ENCODE measurements around the gene BCL2A1. TPM values are rescaled to one million over a fixed set of nuclear protein-coding genes. Genes with fewer than 3 reads are reported as not detected.
"Not testable (repeated sequence)": the region's sequence is repeated elsewhere in the genome, so short reads cannot be mapped to it uniquely, and the experiment has no call there.

BCL2A1 gene
- total RNA-seq, 1 experiment from 2014 or later = not detected

DNA sequence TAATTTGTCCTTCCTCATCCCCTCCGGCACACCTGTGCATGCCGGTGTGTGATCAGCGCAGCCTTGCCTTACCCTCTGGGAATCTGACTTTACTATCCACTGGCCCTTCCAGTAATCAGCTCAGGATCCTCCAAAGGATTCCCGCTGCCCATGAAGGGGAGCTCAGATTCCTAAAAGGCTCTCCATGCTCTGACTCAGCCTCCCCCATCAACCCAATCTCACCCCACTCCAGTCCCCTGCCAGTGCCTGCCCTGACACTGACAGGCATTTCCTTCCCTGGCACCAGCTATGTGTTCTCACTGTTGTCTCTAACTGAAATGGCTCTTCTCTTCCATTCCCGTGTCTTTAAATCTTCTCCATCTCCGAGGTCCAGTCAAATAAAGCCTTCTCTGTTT lies 7.3 kb upstream of the BCL2A1 start:
- H3K36me3 ChIP-seq (replicated peaks; ENCODE audit: control insufficient read depth, insufficient read depth, low read length) = no peaks in the 10 kb centered on the region

GRCh38 chr15:79977431-79978054 lies 6.5 kb upstream of the BCL2A1 start:
- no peak overlapping the region for H3K4me3 ChIP-seq (ENCODE audit: insufficient read depth, low read depth, low read length)
- no peaks in the 10 kb centered on the region for H3K36me3 ChIP-seq (replicated peaks; ENCODE audit: control insufficient read depth, insufficient read depth, low read length)
- H3K27me3 ChIP-seq (ENCODE audit: control insufficient read depth, insufficient read depth, low read length) = no peaks in the 10 kb centered on the region
- no peak for DNase-seq

More for the DNA sequence above, 7.3 kb upstream of the BCL2A1 start:
- H3K4me3 ChIP-seq (ENCODE audit: insufficient read depth, low read depth, low read length) = no peak overlapping the region
- no peaks in the 10 kb centered on the region for H3K27me3 ChIP-seq (ENCODE audit: control insufficient read depth, insufficient read depth, low read length)
- DNase-seq = no peak

DNA sequence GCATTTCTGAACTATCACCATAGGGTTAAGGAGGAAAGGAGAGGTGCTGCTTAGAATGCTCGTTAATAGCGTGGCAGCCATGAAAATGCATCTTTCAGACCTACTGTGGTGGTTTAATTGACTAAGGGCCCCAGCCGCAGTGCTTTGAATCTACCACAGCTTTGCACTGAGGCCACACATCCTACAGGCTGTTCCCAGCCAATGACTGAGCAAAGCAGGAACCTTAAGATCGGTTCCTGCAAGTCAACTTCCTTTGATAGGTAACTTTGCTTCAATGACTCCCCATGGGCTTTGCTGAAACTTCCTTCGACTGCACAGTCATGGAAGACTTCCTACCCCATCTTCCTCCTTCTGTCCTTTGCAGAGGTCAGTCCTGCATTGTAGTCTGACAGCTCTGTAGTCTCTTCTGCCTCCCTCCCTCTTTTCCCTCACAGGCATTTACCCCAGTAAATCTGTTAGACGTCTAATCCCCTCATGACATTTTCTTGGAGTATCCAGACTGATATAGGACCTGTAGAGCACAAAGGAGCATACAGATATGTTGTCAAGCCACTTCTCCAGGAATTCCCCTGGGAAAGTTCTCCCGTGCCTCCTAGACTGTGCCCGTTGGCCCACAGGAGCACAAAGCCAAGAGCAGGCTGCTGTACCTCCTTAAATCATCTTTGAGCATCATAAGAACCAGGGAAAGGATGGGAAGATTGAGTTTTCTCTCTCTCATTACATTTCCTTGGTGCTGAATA lies 2.6 kb upstream of the BCL2A1 start:
- Histone ChIP-seq H3K36me3 (replicated peaks; ENCODE audit: control insufficient read depth, insufficient read depth, low read length) (no peaks in the 10 kb centered on the region), H3K4me3 (ENCODE audit: insufficient read depth, low read depth, low read length) (no peak overlapping the region), H3K27me3 (ENCODE audit: control insufficient read depth, insufficient read depth, low read length) (no peaks in the 10 kb centered on the region)
- no peak for DNase-seq

GRCh38 chr15:79972863-79973262 lies 1.9 kb upstream of the BCL2A1 start:
- DNase-seq = no peak
- H3K36me3 ChIP-seq (replicated peaks; ENCODE audit: control insufficient read depth, insufficient read depth, low read length) = no peaks in the 10 kb centered on the region
- H3K27me3 ChIP-seq (ENCODE audit: control insufficient read depth, insufficient read depth, low read length) = no peaks in the 10 kb centered on the region
- no peak overlapping the region for H3K4me3 ChIP-seq (ENCODE audit: insufficient read depth, low read depth, low read length)

- DNase-seq = no peak
- no peak overlapping the region for H3K4me3 ChIP-seq (ENCODE audit: insufficient read depth, low read depth, low read length)
These were observed 815 bp downstream of the BCL2A1 start for GRCh38 chr15:79970181-79970580.

GRCh38 chr15:79969146-79969545 lies 1.9 kb downstream of the BCL2A1 start:
- no peak for DNase-seq
- no peaks in the 10 kb centered on the region for H3K36me3 ChIP-seq (replicated peaks; ENCODE audit: control insufficient read depth, insufficient read depth, low read length)
- no peak overlapping the region for H3K4me3 ChIP-seq (ENCODE audit: insufficient read depth, low read depth, low read length)
- H3K27me3 ChIP-seq (ENCODE audit: control insufficient read depth, insufficient read depth, low read length) = no peaks in the 10 kb centered on the region

More at GRCh38 chr15:79970181-79970580, 815 bp downstream of the BCL2A1 start:
- H3K36me3 ChIP-seq (replicated peaks; ENCODE audit: control insufficient read depth, insufficient read depth, low read length) = no peaks in the 10 kb centered on the region
- H3K27me3 ChIP-seq (ENCODE audit: control insufficient read depth, insufficient read depth, low read length) = no peaks in the 10 kb centered on the region

- Histone ChIP-seq H3K36me3 (replicated peaks; ENCODE audit: control insufficient read depth, insufficient read depth, low read length) (no peaks in the 10 kb centered on the region), H3K4me3 (ENCODE audit: insufficient read depth, low read depth, low read length) (no peak overlapping the region), H3K27me3 (ENCODE audit: control insufficient read depth, insufficient read depth, low read length) (no peaks in the 10 kb centered on the region)
- no peak for DNase-seq
These were observed 3.5 kb downstream of the BCL2A1 start for GRCh38 chr15:79967298-79968182.

- no peak for DNase-seq
- no peak overlapping the region for H3K4me3 ChIP-seq (ENCODE audit: insufficient read depth, low read depth, low read length)
- H3K36me3 ChIP-seq (replicated peaks; ENCODE audit: control insufficient read depth, insufficient read depth, low read length) = no peaks in the 10 kb centered on the region
- H3K27me3 ChIP-seq (ENCODE audit: control insufficient read depth, insufficient read depth, low read length) = no peaks in the 10 kb centered on the region
These were observed 4.2 kb downstream of the BCL2A1 start for GRCh38 chr15:79966634-79967297.

DNA sequence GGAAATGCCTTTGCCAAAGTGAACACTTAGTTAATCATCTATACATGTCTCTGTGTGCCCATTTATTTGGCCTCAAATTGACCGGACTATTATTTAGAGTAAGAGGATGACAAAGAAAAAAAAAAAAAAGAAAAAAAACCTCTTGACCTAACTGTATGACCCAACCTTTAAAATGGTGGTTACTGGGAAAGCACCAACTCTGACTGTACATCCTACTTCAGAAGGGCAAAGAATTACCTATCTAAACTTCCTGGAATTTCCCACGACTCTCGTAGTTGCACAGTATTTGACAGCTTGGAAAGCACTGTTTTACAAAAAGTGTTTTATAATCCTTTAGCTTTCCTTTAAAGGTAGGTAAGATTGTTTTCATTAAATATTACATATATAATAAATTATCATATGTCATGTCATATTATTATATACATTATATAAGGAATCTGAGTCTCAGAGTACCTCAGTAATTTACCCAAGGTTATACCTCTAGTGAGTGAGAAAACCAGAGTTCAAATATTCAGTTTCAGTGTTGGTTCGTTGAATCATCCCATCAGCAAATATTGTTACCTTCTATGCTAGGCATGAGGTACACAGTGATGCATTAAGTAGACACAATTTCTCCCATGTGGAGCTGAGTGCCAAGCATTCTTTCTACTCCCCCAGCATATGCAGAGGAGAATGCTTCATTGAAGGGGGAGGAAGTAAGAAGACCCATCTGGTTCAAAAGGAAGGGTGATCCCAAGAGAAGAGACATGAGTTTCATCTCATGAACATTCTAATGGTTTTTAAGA lies 5.0 kb downstream of the BCL2A1 start:
- Histone ChIP-seq H3K27me3 (ENCODE audit: control insufficient read depth, insufficient read depth, low read length) (no peaks in the 10 kb centered on the region), H3K4me3 (ENCODE audit: insufficient read depth, low read depth, low read length) (no peak overlapping the region), H3K36me3 (replicated peaks; ENCODE audit: control insufficient read depth, insufficient read depth, low read length) (no peaks in the 10 kb centered on the region)
- DNase-seq = no peak

- H3K4me3 ChIP-seq (ENCODE audit: insufficient read depth, low read depth, low read length) = no peak overlapping the region
- no peaks in the 10 kb centered on the region for H3K36me3 ChIP-seq (replicated peaks; ENCODE audit: control insufficient read depth, insufficient read depth, low read length)
- no peak for DNase-seq
- H3K27me3 ChIP-seq (ENCODE audit: control insufficient read depth, insufficient read depth, low read length) = no peaks in the 10 kb centered on the region
These were observed 6.7 kb downstream of the BCL2A1 start for GRCh38 chr15:79964232-79964805.

- H3K36me3 ChIP-seq (replicated peaks; ENCODE audit: control insufficient read depth, insufficient read depth, low read length); DNase-seq; H3K4me3 ChIP-seq (ENCODE audit: insufficient read depth, low read depth, low read length); H3K27me3 ChIP-seq (ENCODE audit: control insufficient read depth, insufficient read depth, low read length): not testable (repeated sequence)
These were observed 8.1 kb downstream of the BCL2A1 start for GRCh38 chr15:79962921-79963320.

- Histone ChIP-seq H3K27me3 (ENCODE audit: control insufficient read depth, insufficient read depth, low read length) (no peaks in the 10 kb centered on the region), H3K36me3 (replicated peaks; ENCODE audit: control insufficient read depth, insufficient read depth, low read length) (no peaks in the 10 kb centered on the region), H3K4me3 (ENCODE audit: insufficient read depth, low read depth, low read length) (no peak overlapping the region)
- no peak for DNase-seq
These were observed 8.8 kb downstream of the BCL2A1 start for GRCh38 chr15:79962178-79962577.

DNA sequence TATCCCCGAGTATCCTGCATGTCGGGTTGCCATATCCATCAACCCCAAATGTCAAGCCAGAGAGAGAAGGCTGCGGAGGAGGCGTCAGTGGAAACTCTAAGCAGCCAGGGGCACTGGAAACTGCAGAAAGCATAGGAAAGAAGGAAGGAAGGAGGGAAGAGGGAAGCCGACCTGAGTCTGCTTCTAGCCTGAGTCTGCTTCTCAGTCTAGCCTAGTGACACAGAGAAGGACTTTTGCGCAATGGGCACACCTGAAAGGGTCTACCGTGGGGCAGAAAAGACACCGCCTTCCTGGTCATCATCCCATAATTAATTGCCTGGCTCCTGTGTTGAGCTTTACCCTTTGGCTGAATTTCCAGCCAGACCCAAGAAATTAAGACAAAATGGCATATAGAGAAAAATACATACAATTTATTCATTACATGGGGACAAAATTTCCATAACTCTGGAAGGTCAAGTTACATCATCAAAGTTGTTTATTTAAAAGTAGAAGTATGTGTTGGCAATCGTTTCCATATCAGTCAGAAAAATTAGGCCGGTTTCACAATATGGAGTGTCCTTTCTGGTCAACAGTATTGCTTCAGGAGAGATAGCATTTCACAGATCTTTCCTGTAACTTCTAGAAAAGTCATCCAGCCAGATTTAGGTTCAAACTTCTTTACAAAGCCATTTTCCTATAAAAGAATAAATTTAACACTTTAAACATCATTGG lies 10.3 kb downstream of the BCL2A1 start:
- no peak for DNase-seq
- no peaks in the 10 kb centered on the region for H3K36me3 ChIP-seq (replicated peaks; ENCODE audit: control insufficient read depth, insufficient read depth, low read length)
- H3K27me3 ChIP-seq (ENCODE audit: control insufficient read depth, insufficient read depth, low read length) = no peaks in the 10 kb centered on the region
- H3K4me3 ChIP-seq (ENCODE audit: insufficient read depth, low read depth, low read length) = no peak overlapping the region
